GM12892 (cell line): ENCODE data around the gene SPOCK1.

ENCODE experiments used
- POLR2A ChIP-seq: IDR thresholded peaks from 2 replicates; pipeline ENCODE4 v1.6.1; 2011; ENCODE audit warnings: low read depth, low read length, control low read depth
- POLR2AphosphoS5 ChIP-seq: IDR thresholded peaks from 2 replicates; pipeline ENCODE4 v1.6.1; 2011; ENCODE audit warnings: low read depth, low read length, control low read depth
- TAF1 ChIP-seq: IDR thresholded peaks from 2 replicates; pipeline ENCODE4 v1.6.1; 2011; ENCODE audit warnings: low read depth, mild to moderate bottlenecking, control low read depth, low read length, borderline replicate concordance

- no peak for TF ChIP-seq POLR2A
- TF ChIP-seq POLR2AphosphoS5: no peak
- no peak for TF ChIP-seq TAF1
These were observed 235.6 kb downstream of the SPOCK1 start for GRCh38 chr5:137263371-137264005.
